CD4-positive, alpha-beta T cell (primary cell): ENCODE results near the gene CDRT4. TPM values are rescaled to one million over a fixed set of nuclear protein-coding genes. Genes with fewer than 3 reads are reported as not detected.

Experiments
- ATAC-seq: fragments of 200-7000 bp; cut with Tn5 transposase; one replicate; pipeline ENCODE4 v1.10.0; 2022; ENCODE audit warnings: mild to moderate bottlenecking; ENCODE audit not compliant: poor library complexity
- CTCF ChIA-PET: fragments of 350-600 bp; sonication (Branson Sonifier 250); formaldehyde crosslinking; loops from one replicate; lab custom pipeline; 2021; ENCODE audit warnings: antibody characterized with exemption, inconsistent platforms; lab: Charles Lee
- POLR2A ChIA-PET: fragments of 350-600 bp; sonication (Branson Sonifier 250); formaldehyde crosslinking; loops from one replicate; lab custom pipeline; 2021; ENCODE audit warnings: antibody characterized with exemption, inconsistent platforms; lab: Charles Lee
- DNase-seq, 14 experiments: peaks; one replicate each; pipeline ENCODE4 v3.0.0-alpha.2; 2013 to 2020; ENCODE audit warnings: mixed read lengths in 2 of 14
- H3K27ac ChIP-seq, 2 donors: one replicate each; pipeline versions ENCODE4 v1.5.1 to v1.7.0; 2013; ENCODE audit warnings: low read length in 2 of 2, low read depth in 1 of 2, mild to moderate bottlenecking in 1 of 2
- H3K27me3 ChIP-seq, 2 experiments: 1 replicate in 1 of 2; 2 replicates in 1 of 2; pipeline versions ENCODE4 v1.6.1 to v1.7.0; 2013; ENCODE audit warnings: low read length in 2 of 2, control low read depth in 1 of 2, mild to moderate bottlenecking in 1 of 2, moderate library complexity in 1 of 2; ENCODE audit not compliant: insufficient read depth in 2 of 2, control insufficient read depth in 1 of 2
- H3K36me3 ChIP-seq: one replicate; pipeline ENCODE4 v1.6.1; 2013; ENCODE audit warnings: low read length, control low read depth; ENCODE audit not compliant: insufficient read depth
- H3K4me1 ChIP-seq: one replicate; pipeline ENCODE4 v1.6.1; 2013; ENCODE audit warnings: low read length, control low read depth; ENCODE audit not compliant: insufficient read depth
- H3K4me3 ChIP-seq: one replicate; pipeline ENCODE4 v1.5.1; 2013; ENCODE audit warnings: mild to moderate bottlenecking, low read length, moderate library complexity
- H3K9me3 ChIP-seq, 2 experiments: 1 replicate in 1 of 2; 2 replicates in 1 of 2; pipeline versions ENCODE4 v1.6.1 to v1.7.0; 2013; ENCODE audit warnings: low read length in 2 of 2, mild to moderate bottlenecking in 2 of 2, control low read depth in 1 of 2, moderate library complexity in 1 of 2; ENCODE audit not compliant: control insufficient read depth in 1 of 2, insufficient read depth in 1 of 2
- H3K27ac Mint-ChIP-seq: one replicate; pipeline ENCODE4 v1.8.0; 2020; ENCODE audit warnings: mixed read lengths
- H3K27me3 Mint-ChIP-seq: one replicate; pipeline ENCODE4 v1.8.0; 2021; ENCODE audit warnings: mixed read lengths
- H3K36me3 Mint-ChIP-seq: one replicate; pipeline ENCODE4 v1.8.0; 2021; ENCODE audit warnings: low read depth, mixed read lengths
- H3K4me1 Mint-ChIP-seq: one replicate; pipeline ENCODE4 v1.8.0; 2021; ENCODE audit warnings: low read depth, mixed read lengths
- H3K4me3 Mint-ChIP-seq: one replicate; pipeline ENCODE4 v1.8.0; 2020; ENCODE audit warnings: mild to moderate bottlenecking, mixed read lengths
- H3K9me3 Mint-ChIP-seq: one replicate; pipeline ENCODE4 v1.8.0; 2020; ENCODE audit warnings: mixed read lengths
- intact Hi-C, 2 experiments: fragments of 100-400 bp; cut with DNase I in 1 of 2; cut with micrococcal nuclease in 1 of 2; formaldehyde crosslinking; loops; one replicate each; pipeline versions ENCODE4 v1.15.1 to v1.9.0; 2023 to 2025; cut with DNase I, micrococcal nuclease
- total RNA-seq, 174 experiments: library from RNA in 2 of 174; stranded (reverse) in 2 of 174; gene quantifications; one replicate each; pipeline ENCODE4 v1.2.3 and lab custom pipeline; 2021 to 2026
- TF ChIP-seq, protein P1 (sequence below): fragments of 200-600 bp; IDR thresholded peaks from one replicate; pipeline ENCODE4 v1.8.0; 2022; ENCODE audit warnings: antibody characterized with exemption, mild to moderate bottlenecking

CDRT4 gene
- total RNA-seq, 2 experiments from 2014 or later = 0.89 to 3.3 TPM

- H3K36me3 Mint-ChIP-seq = peaks cover 38% of the 10 kb centered on the region
- DNase-seq (no peak), ATAC-seq (no peak)
- Histone ChIP-seq H3K27me3 (no peaks in the 10 kb centered on the region), H3K36me3 (peaks cover 2% of the 10 kb centered on the region), H3K4me1 (no peaks in the 10 kb centered on the region), H3K9me3 (peaks cover 0 to 4% of the 10 kb centered on the region in 2 experiments), H3K4me3 (no peak overlapping the region), H3K27ac (no peak overlapping the region)
- no peaks in the 10 kb centered on the region for H3K27me3 Mint-ChIP-seq
- TF ChIP-seq, protein P1, sequence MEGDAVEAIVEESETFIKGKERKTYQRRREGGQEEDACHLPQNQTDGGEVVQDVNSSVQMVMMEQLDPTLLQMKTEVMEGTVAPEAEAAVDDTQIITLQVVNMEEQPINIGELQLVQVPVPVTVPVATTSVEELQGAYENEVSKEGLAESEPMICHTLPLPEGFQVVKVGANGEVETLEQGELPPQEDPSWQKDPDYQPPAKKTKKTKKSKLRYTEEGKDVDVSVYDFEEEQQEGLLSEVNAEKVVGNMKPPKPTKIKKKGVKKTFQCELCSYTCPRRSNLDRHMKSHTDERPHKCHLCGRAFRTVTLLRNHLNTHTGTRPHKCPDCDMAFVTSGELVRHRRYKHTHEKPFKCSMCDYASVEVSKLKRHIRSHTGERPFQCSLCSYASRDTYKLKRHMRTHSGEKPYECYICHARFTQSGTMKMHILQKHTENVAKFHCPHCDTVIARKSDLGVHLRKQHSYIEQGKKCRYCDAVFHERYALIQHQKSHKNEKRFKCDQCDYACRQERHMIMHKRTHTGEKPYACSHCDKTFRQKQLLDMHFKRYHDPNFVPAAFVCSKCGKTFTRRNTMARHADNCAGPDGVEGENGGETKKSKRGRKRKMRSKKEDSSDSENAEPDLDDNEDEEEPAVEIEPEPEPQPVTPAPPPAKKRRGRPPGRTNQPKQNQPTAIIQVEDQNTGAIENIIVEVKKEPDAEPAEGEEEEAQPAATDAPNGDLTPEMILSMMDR = no peak
- no peaks in the 10 kb centered on the region for H3K9me3 Mint-ChIP-seq
- H3K4me3 Mint-ChIP-seq = no peak overlapping the region
- intact Hi-C loops = no loop called here
- no peaks in the 10 kb centered on the region for H3K4me1 Mint-ChIP-seq
- H3K27ac Mint-ChIP-seq = no peak overlapping the region
- ChIA-PET POLR2A (interaction anchor here (0.6 to 1.1 kb wide), 2 partner anchors 8 to 79 kb away, joined by 3 to 4 read pairs; no protein-coding TSS in a partner anchor), CTCF (no interaction called here)
These were observed 27.4 kb upstream of the CDRT4 start for GRCh38 chr17:15494821-15495220.

- Histone ChIP-seq H3K27me3 (no peaks in the 10 kb centered on the region), H3K4me3 (no peak overlapping the region), H3K36me3 (peaks cover 2% of the 10 kb centered on the region), H3K4me1 (no peaks in the 10 kb centered on the region), H3K27ac (no peak overlapping the region), H3K9me3 (peaks cover 0 to 4% of the 10 kb centered on the region in 2 experiments)
- Mint-ChIP-seq H3K36me3 (peaks cover 36% of the 10 kb centered on the region), H3K27me3 (no peaks in the 10 kb centered on the region), H3K4me1 (no peaks in the 10 kb centered on the region), H3K9me3 (no peaks in the 10 kb centered on the region), H3K27ac (no peak overlapping the region), H3K4me3 (no peak overlapping the region)
- no peak for ATAC-seq
- TF ChIP-seq, protein P1 = no peak
- POLR2A ChIA-PET = interaction anchor here (1.1 kb wide), 1 partner anchor 9 kb away, joined by 4 read pairs; no protein-coding TSS in a partner anchor
- CTCF ChIA-PET = no interaction called here
- intact Hi-C loops = no loop called here
- no peak for DNase-seq
These were observed 26.2 kb upstream of the CDRT4 start for GRCh38 chr17:15493693-15494035.

- Mint-ChIP-seq H3K9me3 (no peaks in the 10 kb centered on the region), H3K4me3 (no peak overlapping the region), H3K27ac (no peak overlapping the region), H3K36me3 (peaks cover 30% of the 10 kb centered on the region), H3K27me3 (no peaks in the 10 kb centered on the region), H3K4me1 (no peaks in the 10 kb centered on the region)
- Histone ChIP-seq H3K9me3 (peaks cover 0 to 4% of the 10 kb centered on the region in 2 experiments), H3K4me1 (no peaks in the 10 kb centered on the region), H3K27ac (no peak overlapping the region), H3K4me3 (no peak overlapping the region), H3K27me3 (no peaks in the 10 kb centered on the region), H3K36me3 (peaks cover under 1% of the 10 kb centered on the region)
- TF ChIP-seq, protein P1 = no peak
- ATAC-seq = no peak
- ChIA-PET POLR2A (no interaction called here), CTCF (no interaction called here)
- intact Hi-C loops = no loop called here
- no peak for DNase-seq
These were observed 25.6 kb upstream of the CDRT4 start for GRCh38 chr17:15492791-15493692.
